ENCODE results near the gene NKTR.
"Not testable (repeated sequence)": the region's sequence is repeated elsewhere in the genome, so short reads cannot be mapped to it uniquely, and the experiment has no call there.

The NKTR gene

GRCh38 chr3:42595682-42596081 lies 4.8 kb upstream of the NKTR start:
- DNase-seq (ENCODE audit: low spot score), result no peak

GRCh38 chr3:42597098-42597497 lies 3.4 kb upstream of the NKTR start:
- not testable (repeated sequence) for DNase-seq (ENCODE audit: low spot score)

GRCh38 chr3:42600958-42601675 lies 631 bp downstream of the NKTR start:
- peak; percentile 63 for DNase-seq (ENCODE audit: low spot score)

- DNase-seq (ENCODE audit: low spot score), result no peak
Measured at GRCh38 chr3:42601896-42602581, 1.6 kb downstream of the NKTR start.

- no peak for DNase-seq (ENCODE audit: low spot score)
Measured at GRCh38 chr3:42602961-42603360, 2.5 kb downstream of the NKTR start.

- peak; percentile 67 for DNase-seq (ENCODE audit: low spot score)
Measured at GRCh38 chr3:42605546-42606173, 5.2 kb downstream of the NKTR start.

GRCh38 chr3:42608581-42608980 lies 8.1 kb downstream of the NKTR start:
- no peak for DNase-seq (ENCODE audit: low spot score)

GRCh38 chr3:42610976-42611375 lies 10.5 kb downstream of the NKTR start:
- no peak for DNase-seq (ENCODE audit: low spot score)

- DNase-seq (ENCODE audit: low spot score), result no peak
Measured at GRCh38 chr3:42612217-42612616, 11.7 kb downstream of the NKTR start.

- DNase-seq (ENCODE audit: low spot score), result no peak
Measured at GRCh38 chr3:42612928-42613327, 12.4 kb downstream of the NKTR start.

- no peak for DNase-seq (ENCODE audit: low spot score)
Measured at GRCh38 chr3:42613462-42613861, 13.0 kb downstream of the NKTR start.

GRCh38 chr3:42631620-42632019 lies 31.1 kb downstream of the NKTR start:
- no peak for DNase-seq (ENCODE audit: low spot score)

GRCh38 chr3:42632146-42632545 lies 31.7 kb downstream of the NKTR start:
- DNase-seq (ENCODE audit: low spot score), result no peak

- no peak for DNase-seq (ENCODE audit: low spot score)
Measured at GRCh38 chr3:42633544-42633943, 33.1 kb downstream of the NKTR start.

- no peak for DNase-seq (ENCODE audit: low spot score)
Measured at GRCh38 chr3:42635111-42635510, 34.6 kb downstream of the NKTR start.

- DNase-seq (ENCODE audit: low spot score), result no peak
Measured at GRCh38 chr3:42637001-42637400, 36.5 kb downstream of the NKTR start.

GRCh38 chr3:42638339-42638842 lies 37.9 kb downstream of the NKTR start:
- no peak for DNase-seq (ENCODE audit: low spot score)

GRCh38 chr3:42639192-42639591 lies 38.7 kb downstream of the NKTR start:
- no peak for DNase-seq (ENCODE audit: low spot score)

- DNase-seq (ENCODE audit: low spot score), result no peak
Measured at GRCh38 chr3:42640129-42640528, 39.6 kb downstream of the NKTR start.

GRCh38 chr3:42640771-42641370 lies 40.4 kb downstream of the NKTR start:
- DNase-seq (ENCODE audit: low spot score), result no peak

GRCh38 chr3:42647821-42648459 lies 47.5 kb downstream of the NKTR start:
- DNase-seq (ENCODE audit: low spot score), result peak; percentile 8

GRCh38 chr3:42649006-42649405 lies 48.5 kb downstream of the NKTR start:
- no peak for DNase-seq (ENCODE audit: low spot score)
